ENCODE measurements around the gene UBXN4. TPM values are rescaled to one million over a fixed set of nuclear protein-coding genes. Genes with fewer than 3 reads are reported as not detected.

Gene UBXN4
- polyA plus RNA-seq (2011; rRNA removed) (129 and 134 TPM in 2 replicates), polyA plus RNA-seq (2017; fragmentation: RNase III; extraction: RNeasy Plus Mini Kit Qiagen cat#74134 plus additional on column Dnase treatment) (58.2 to 72.8 TPM (median 70.8 TPM) in 3 replicates), polyA minus RNA-seq (2011; rRNA and poly(A)+ RNA removed) (23.7 and 36.2 TPM in 2 replicates)
- polyA plus RNA-seq (2012; cell fraction: cytosol; rRNA removed): 20.8 and 22.1 TPM in 2 replicates
- 26.2 and 34.3 TPM in 2 replicates for polyA plus RNA-seq (2012; cell fraction: nucleus; rRNA removed)

GRCh38 chr2:135741395-135742324, at the start of gene UBXN4:
Gene UBXN4, plus strand, starts transcription at chr2:135741855. Its CDS starts 75 bp downstream, at chr2:135741930.
- Histone ChIP-seq H3K9me3 (no peaks in the 10 kb centered on the region), H3K4me1 (peaks cover 26% of the 10 kb centered on the region; the same call in 2 of the 3 replicates), H3K27ac (peak within 1 kb of the TSS; percentile 92 to 96), H3K4me3 (peak within 1 kb of the TSS; percentile 92), H3K4me2 (peak within 1 kb of the TSS; percentile 96)
- WGBS (ENCODE audit: missing lambda C conversion rate): 2% methylated on average over 17 of the region's 93 CpGs
- ATAC-seq (peak; percentile 90 to 96), FAIRE-seq (no peak), DNase-seq (ENCODE audit: low read depth in 1 of 2, low spot score in 1 of 2) (peak; percentile 91 to 99)
- no peak for TF ChIP-seq RAD21 (conservative IDR thresholded peaks at IDR 0.05 in 1 of 2, IDR thresholded peaks at IDR 0.05 in 1 of 2)
- no peak for TF ChIP-seq FOSL2 (IDR thresholded peaks at IDR 0.05)
- peak; percentile 94 for TF ChIP-seq FOSL2 (CRISPR knock-in tag; IDR thresholded peaks at IDR 0.05)
- TF ChIP-seq MAX (IDR thresholded peaks at IDR 0.05): peak; percentile 55
- TF ChIP-seq EP300 (IDR thresholded peaks at IDR 0.05): no peak
- 0 out of 2 replicates have a peak, but pooled peaks have one; percentile 56 for TF ChIP-seq TP53 (CRISPR knock-in tag; IDR thresholded peaks at IDR 0.05)
- TF ChIP-seq RNF2 (IDR thresholded peaks at IDR 0.05; ENCODE audit: borderline replicate concordance, low read depth): no peak
- TF ChIP-seq JUN (IDR thresholded peaks at IDR 0.05): peak in 1 of 2 experiments; percentile 74; a peak in 2 of 5 replicates
- no peak for TF ChIP-seq GATA3 (IDR thresholded peaks at IDR 0.05; ENCODE audit: borderline replicate concordance)
- peak; percentile 83 for TF ChIP-seq POLR2A (IDR thresholded peaks at IDR 0.05; ENCODE audit: low read length)
- peak; percentile 80 for TF ChIP-seq PHF8 (IDR thresholded peaks at IDR 0.05; ENCODE audit: borderline replicate concordance, low read depth)
- no peak for TF ChIP-seq MAZ (IDR thresholded peaks at IDR 0.05; ENCODE audit: borderline replicate concordance, low read depth, low read length)
- TF ChIP-seq HOXA7 (CRISPR knock-in tag; IDR thresholded peaks at IDR 0.05): no peak
- TF ChIP-seq CHD4 (IDR thresholded peaks at IDR 0.05; ENCODE audit: borderline replicate concordance): peak; percentile 83; the same call in 1 of the 2 replicates
- no peak for TF ChIP-seq FOXS1 (CRISPR knock-in tag; IDR thresholded peaks at IDR 0.05)
- 0 out of 2 replicates have a peak, but pooled peaks have one; percentile 27 for TF ChIP-seq HMGXB4 (CRISPR knock-in tag; IDR thresholded peaks at IDR 0.05; ENCODE audit: borderline replicate concordance)
- TF ChIP-seq EHF (CRISPR knock-in tag; IDR thresholded peaks at IDR 0.05): no peak
- TF ChIP-seq ZSCAN20 (CRISPR knock-in tag; IDR thresholded peaks at IDR 0.05): no peak
- no peak for TF ChIP-seq CBX8 (IDR thresholded peaks at IDR 0.05)
- TF ChIP-seq HOXB13 (CRISPR knock-in tag; IDR thresholded peaks at IDR 0.05; ENCODE audit: low read depth): no peak
- TF ChIP-seq RCOR1 (IDR thresholded peaks at IDR 0.05; ENCODE audit: low read depth, low read length): no peak
- TF ChIP-seq MYC (IDR thresholded peaks at IDR 0.05; ENCODE audit: borderline replicate concordance, low read length): peak; percentile 54; the same call in 1 of the 2 replicates
- CTCF ChIA-PET: interaction anchor here (0.5 to 1.9 kb wide), 6 partner anchors 30 to 221 kb away, joined by 3 to 5 read pairs (median 3); no protein-coding TSS in a partner anchor
- POLR2A ChIA-PET: interaction anchor here (0.5 to 0.8 kb wide), 8 partner anchors 16 to 244 kb away, joined by 3 to 6 read pairs (median 3); partner anchors contain the start of genes R3HDM1 and ZRANB3

GRCh38 chr2:135694711-135695110, 46.9 kb upstream of the UBXN4 start:
- ATAC-seq (no peak), DNase-seq (ENCODE audit: low read depth in 1 of 2, low spot score in 1 of 2) (no peak), FAIRE-seq (no peak)
- no peaks in the 10 kb centered on the region for H3K9me3 ChIP-seq
- WGBS (ENCODE audit: missing lambda C conversion rate): 94% methylated on average over 2 of the region's 2 CpGs
- no peak for TF ChIP-seq ZFP36 (IDR thresholded peaks at IDR 0.05; ENCODE audit: borderline replicate concordance, partially characterized antibody)
- TF ChIP-seq E2F6 (IDR thresholded peaks at IDR 0.05; ENCODE audit: borderline replicate concordance, low read depth): no peak
- TF ChIP-seq USF2 (IDR thresholded peaks at IDR 0.05): no peak
- TF ChIP-seq POLR2A (IDR thresholded peaks at IDR 0.05; ENCODE audit: low read length): no peak
- no peak for TF ChIP-seq ELK1 (IDR thresholded peaks at IDR 0.05; ENCODE audit: low read depth, low read length)
- TF ChIP-seq KDM1A (IDR thresholded peaks at IDR 0.05; ENCODE audit: low read depth): no peak
- no peak for TF ChIP-seq HDAC2 (IDR thresholded peaks at IDR 0.05)
- TF ChIP-seq HOXB13 (CRISPR knock-in tag; IDR thresholded peaks at IDR 0.05; ENCODE audit: low read depth): no peak
- no peak for TF ChIP-seq JUNB (IDR thresholded peaks at IDR 0.05)
- H3K4me2 ChIP-seq: no peak overlapping the region
- no peaks in the 10 kb centered on the region for H3K4me1 ChIP-seq
- H3K4me3 ChIP-seq: no peak overlapping the region
- CTCF ChIA-PET: interaction anchor here (0.6 to 1.6 kb wide), 2 partner anchors 15 to 761 kb away, joined by 3 to 7 read pairs; no protein-coding TSS in a partner anchor
- no peak overlapping the region for H3K27ac ChIP-seq
- POLR2A ChIA-PET: no interaction called here
